Ecto neural progenitor cell (in vitro differentiated cells): ENCODE measurements around the gene KIF16B.

ENCODE experiments used
- DNase-seq: peaks from one replicate; pipeline ENCODE4 v3.0.0-alpha.2; 2018; ENCODE audit warnings: low spot score

Gene KIF16B

DNA sequence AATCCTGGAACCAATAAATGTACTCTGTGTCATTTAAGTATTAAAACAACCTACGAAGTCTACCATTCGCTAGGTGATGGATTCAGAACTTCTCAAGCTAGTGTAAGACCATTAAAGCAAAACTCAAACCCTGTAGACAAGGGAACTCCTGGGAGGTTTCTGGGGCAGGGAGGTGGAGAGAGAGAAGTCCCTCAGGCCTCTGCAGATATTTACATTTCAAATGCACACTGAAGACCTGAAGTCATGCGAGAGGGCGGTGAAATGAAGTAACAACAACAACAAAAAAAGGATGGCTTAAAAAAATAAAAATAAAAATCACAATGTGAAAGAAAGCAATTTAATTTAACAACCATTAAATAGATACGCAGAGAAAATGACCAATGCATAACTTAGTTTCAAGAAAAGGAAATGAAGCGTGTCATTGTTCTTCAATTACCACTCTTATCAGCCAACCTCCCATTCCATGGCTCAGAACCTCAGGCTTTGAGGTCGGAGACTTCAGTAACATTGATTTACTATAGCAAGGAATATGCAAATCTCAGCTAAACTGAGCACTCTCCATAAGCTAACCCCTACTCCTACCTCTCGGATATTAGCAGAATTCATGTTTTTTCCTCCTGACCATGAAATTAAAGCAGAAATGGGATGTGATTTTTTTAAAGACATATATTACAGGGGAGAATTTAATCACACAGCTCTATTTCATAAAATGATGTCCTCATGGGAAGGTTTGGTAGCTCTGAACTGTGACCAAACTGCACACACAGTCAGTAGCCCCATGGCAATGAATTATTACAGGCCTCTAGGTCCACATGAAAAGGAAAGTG is 140.6 kb downstream of the KIF16B start:
- no peak for DNase-seq

DNA sequence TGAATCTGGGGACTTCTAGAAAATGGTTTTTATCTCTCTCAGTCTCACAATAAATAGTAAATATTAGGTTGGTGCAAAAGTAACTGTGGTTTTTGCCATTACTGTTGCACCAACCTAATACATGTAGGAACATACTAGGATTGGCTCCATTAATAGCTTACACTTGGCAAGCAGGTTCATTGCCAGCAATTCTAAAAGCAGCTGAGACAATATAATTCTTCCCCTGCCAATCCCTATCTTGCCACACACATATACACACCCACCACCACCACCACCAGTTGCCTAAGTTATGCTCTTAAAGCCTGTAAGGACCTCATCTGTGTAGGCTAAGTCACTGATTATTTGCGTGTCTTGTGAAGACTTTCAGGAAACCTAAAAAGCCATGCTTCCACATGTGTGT is 145.1 kb downstream of the KIF16B start:
- no peak for DNase-seq

DNA sequence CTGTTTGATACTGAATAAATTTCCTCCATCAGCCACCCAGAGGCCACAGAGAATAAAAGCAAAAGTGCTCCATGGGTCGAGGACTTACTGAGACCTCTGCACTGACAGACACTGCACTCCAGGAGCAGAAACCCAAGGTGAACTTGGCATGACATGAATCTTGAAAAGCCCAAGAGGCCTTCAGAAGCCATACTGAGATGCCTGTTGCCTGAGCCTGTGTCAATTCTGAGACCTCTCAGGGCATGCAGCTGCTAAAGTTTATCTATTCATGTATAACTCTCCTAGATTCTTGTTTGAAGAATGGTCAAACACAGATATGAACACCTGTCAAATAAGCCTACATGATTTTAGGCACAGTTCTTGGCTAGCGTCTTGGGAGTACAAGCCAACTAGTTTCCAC is 145.7 kb downstream of the KIF16B start:
- no peak for DNase-seq

DNA sequence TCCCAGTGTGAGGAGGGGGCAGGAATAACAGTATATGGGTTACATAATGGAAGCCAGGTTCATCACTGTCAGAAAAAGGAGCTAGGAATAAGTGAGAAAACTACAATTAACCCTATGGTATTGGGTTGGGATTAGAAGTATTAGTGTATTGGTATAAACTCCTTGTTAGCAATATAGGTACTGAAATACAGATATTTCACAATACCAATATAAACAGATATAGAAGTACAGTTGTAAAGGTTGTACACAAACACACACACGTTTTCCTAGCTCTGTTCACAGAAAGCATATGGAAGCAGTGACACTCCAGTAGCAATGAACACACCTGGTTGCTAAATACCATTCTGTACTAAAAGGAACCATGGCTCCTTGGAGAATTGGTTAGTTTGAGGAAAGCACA is 148.5 kb downstream of the KIF16B start:
- no peak for DNase-seq

DNA sequence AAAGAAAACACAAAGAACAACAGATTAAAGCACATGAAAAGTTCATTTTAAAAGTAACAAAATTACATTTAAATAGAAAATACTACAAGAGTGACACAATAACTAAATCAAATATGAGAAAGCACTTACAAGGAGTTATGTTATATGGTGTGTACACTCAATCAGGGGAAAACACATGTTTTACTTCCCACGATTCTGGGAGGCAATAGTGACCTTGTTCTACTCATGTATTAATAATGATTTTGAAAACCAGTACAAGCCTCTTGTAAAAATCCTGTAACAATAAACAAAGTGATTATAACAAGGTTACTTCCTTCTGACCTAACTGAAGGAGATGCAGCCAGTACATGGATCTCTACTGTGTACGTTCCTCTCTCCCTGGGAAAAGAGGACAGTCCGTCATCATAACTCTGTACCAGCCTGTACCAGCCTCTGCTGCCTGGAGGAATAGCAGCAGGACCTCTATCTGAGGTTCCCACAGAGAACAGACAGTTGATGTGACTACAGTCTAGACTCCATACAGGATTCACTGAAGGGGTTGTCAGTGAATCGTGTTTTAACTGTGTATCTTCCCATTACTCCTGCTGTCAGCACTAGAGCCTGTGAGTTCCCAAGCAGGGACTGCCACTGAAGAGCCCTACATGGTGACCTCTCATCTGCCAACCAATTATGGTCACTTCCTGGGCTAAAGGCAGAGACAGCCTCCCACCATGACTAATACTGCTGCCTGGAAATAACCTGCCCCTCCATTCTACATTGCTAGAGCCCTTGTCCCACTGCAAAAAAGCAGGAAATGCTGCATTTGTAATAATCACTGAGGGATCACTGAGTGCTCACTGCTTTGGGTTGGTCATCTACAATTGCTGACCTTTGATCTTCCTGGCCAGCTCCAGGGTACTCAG is 149.7 kb downstream of the KIF16B start:
- DNase-seq: no peak

DNA sequence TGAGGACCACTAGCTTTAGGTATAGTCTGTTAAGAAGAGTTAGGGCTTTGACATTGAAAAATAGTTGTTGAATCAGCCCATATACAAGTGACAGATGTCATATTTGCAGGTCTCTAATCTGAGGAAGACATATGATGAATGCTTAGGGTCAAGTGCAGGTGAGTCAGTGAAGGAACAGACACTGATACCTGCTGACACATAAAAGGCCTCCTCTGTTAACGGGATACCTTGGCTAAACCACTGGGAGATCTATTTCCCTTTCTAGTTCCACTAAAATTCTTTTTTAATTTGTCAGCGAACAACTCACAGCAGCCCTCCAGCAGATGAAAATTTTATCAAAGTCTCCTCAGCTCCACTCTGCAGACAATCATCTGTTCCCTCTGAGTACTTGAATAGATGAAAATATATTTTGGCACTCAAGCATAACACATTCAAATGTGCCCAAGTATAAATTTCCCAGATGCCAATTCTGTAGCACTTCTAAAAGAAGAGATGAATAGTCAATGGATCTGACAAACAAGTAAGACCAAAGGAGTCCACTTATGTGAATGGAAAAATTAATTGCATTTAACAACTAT is 154.0 kb downstream of the KIF16B start:
- DNase-seq: no peak

DNA sequence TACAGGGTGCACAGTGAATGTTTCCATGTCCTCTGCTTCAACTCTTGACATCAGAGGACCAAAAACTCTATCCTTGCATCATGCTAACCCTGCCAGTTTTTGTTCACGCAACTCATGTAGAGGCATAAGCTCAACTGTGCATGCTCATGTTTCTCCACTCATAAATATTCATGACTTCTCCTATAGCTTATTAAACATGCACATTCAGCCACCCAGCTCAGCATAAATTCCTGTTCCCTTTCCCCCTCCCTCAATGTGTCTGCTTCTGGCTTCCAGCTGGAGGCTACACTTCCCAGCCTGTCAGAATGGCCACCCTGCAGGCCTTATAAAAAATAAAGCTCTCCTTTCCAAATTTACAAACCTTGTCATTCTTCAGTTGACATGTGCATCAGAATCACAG is 154.6 kb downstream of the KIF16B start:
- no peak for DNase-seq

DNA sequence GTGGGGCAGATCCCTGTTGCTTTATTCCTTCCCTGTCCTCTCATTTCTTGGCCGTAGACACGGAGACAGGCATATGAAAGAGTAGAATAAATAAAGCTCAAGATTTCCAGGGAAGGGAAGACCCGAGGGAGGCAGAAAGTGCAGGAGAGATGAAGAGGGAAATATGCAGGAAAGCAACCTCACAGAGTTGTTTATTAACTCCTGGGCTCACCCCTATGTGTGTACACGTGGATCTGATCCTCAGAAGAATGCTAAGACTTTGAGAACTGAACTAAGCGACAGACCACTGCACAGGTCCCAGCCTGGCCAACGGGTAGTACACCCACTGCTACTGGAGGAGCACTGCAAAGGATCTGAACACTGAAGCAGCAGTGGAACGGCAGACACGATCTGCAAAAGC is 156.2 kb downstream of the KIF16B start:
- no peak for DNase-seq

DNA sequence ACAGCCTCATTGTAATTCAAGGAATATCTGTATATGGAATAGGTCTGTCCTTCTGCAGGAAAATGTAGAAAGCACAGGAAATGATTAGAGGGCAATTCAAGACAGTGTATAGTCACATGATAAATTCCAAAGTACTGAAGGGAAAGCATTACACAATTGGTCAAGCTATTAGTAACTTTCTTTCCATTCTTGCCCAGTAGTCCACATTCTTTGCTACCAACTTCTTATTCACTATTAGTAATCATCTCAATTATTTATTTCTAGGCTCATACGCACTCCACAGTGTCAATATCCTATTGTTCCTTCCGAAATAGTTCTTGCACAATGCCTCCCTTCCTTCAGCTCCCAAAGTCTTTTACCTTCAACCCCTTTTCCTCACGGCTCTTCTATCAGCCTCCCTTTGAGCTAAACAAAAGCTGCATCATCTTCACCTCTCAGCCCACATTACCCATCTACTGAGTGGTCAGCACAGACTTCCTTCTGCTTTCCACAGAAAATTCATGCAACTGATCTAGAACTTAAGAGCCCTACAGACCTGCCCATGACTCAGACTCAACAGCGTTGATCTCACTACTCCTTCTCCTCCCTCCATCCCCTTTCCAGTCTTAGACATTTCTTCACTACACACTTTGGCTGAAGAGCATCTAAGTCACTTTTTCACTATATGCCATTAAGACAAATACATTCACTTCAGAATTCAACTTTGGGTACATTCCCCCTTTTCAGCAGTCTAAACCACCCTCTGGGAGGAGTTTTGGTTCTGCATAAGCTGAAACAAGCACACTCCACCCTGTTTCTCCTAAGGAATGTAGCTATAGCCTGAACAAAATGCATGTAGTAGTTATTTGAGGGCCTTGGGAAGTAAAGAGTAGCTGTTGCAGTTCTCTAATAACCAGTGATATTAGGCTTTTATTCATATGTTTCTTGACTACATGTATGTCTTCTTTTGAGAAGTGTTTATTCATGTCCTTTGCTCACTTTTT is 157.9 kb downstream of the KIF16B start:
- DNase-seq: no peak

DNA sequence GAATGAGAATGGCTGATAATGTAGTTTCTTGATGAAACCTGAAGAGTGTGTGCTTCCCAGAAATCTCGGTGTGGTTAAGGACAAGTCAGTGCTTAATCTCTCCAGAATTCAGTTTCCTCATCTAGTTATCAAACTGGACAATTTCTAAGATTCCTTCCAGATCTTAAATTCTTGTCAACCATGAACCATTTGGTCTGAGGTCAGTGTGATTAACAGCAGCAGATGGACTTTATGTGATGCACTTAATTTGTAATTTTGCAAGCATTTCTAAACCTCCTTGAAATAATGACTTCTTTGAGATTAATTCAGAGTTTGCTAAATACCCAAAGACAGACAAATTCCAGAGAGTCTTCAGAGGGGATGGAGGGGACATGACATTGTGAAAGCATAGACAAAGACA is 160.3 kb downstream of the KIF16B start:
- no peak for DNase-seq

DNA sequence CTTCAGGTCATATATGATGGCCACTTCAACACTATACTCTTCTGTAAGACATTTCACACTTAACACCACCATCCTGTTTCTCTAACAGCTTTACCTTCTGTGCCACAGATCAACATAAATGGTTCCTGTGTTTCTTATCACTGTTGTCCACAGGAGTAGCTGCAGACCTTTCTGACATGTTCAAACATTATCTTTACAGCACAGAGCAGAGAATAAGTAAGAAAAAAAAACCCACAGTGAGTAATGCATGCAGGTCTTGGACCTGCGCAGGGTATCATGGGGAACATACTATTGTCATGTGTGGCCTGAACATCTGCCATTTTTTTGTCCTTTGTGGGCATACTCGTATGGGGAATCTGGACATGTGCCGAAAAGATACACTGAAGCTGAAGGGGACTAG is 161.9 kb downstream of the KIF16B start:
- no peak for DNase-seq

DNA sequence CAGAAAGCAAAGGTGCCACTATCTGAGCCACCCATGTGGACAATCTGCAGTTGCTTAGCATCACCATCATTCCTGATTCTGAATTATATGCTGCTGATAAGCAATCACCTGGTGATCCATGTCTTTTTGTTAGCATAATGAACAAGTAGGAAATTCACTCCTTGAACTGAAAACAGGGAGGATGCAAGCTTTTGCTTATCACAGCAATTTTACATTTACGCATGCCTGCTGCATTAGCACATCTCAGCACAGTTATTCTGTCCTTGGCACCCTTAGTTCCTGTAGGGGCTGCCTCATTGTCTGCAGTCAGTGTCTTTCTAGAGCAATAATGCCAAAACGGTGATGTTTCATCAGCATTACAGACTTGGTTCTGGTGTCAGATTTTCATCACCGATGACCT is 162.6 kb downstream of the KIF16B start:
- DNase-seq: no peak

DNA sequence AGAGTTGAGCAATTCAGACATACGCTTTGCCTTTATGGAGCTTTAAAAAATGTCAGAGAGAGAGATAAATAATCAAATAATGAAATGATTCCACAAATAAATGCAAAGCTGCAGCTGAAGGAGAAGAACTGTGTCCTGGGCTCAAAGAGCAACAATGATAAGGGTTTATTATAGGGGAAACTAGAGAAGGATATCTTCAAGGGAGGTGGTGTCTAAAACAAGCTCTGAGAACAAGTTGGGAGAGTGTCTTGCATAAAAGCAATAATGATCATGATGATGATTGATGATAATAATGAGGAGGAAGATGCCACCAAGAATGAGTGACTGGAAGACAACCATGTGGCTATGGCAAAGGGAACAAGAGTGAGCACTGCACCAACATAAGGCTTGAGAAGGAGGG is 164.3 kb downstream of the KIF16B start:
- DNase-seq: no peak

DNA sequence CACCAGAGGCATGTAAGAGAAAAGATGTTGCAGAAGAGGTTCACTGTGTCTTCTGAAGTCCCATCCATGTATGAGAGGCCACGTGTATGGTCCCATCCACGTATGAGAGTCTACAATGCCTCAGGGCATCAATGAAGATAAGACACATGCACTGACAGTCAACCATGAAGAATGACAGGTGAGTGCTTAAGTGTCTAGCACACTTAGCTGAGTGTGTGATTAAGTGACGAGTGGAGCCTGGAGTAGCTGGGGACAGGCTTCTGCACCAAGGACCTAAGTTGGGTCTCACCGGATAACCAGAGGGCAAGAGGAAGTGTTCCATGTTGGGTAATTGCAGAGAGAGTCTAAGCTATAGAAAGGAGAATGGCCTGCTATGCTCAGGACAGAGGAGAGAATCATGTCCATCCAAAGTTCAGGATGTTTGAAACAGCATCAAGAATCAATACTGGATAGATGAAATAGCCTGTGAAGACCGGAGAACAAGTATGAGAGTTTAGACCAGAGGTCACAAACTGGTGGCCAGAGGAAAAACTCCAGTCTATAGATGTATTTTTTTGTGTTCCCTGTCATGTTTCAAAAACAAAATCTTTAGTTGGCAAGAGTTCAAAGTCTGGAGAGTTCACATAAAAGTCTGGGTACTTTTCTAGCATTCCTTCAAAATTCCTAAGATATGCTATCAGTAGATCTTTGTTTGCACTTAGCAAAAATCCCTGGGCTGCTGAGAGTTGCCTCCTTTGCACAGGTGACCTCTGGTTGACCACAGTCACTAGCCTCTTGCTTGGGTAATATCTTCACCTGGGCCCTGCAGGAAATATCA is 165.8 kb downstream of the KIF16B start:
- DNase-seq: no peak

DNA sequence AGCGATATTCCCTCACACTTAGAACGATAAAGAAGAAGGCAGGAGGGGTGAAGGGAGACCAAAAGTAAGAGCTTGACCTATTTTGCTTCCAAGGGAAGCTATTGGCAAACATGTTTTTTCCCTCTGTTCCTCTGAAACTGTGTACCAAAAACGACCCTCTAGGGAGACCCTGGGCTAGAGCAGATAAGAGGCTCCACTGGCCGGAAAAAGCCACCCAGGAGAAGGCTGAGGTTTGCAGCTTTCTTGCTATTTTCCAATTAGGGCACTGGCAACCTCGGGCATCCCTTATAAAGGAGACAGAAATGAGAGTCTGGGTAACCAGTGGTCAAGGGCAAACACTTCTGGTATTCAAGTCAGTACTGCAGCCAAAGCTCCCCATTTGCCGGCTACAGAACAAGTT is 168.0 kb downstream of the KIF16B start:
- no peak for DNase-seq

DNA sequence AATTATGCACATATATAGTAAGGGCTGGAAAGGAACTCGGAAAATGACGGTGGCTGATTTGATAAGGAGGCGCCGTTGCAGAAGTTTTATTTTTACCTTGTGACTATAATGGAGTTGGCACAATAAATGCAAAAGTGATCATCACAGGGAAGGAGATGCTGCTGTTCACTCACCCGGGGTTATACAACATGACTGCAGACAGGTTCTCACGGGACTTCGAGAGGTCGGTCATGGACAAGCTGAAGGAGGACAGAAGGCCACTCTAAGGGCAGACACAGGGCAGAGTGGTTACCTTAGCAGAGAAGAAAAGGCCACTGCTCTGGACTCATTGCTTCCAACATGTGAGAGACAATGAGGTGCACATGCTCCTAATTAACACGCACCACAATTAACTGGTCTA is 168.6 kb downstream of the KIF16B start:
- DNase-seq: no peak

DNA sequence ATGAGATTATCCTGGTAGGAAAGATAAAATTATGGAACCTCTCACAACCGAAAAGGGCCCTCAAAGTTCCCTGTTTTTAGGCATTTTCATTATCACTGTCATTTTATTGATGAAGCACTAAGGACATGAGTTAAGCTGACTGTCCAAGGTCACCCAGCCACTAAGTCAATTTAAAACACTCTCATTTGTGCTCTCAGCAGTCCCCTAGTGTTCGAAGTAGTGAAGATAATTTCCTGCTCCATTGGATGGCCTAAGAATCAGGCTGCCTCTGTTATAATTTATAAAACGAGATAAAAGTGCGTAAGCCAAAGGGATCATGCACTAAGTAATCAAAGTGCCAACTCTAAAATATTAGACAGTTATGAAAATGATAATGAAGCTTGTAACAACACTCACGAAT is 169.1 kb downstream of the KIF16B start:
- DNase-seq: no peak

DNA sequence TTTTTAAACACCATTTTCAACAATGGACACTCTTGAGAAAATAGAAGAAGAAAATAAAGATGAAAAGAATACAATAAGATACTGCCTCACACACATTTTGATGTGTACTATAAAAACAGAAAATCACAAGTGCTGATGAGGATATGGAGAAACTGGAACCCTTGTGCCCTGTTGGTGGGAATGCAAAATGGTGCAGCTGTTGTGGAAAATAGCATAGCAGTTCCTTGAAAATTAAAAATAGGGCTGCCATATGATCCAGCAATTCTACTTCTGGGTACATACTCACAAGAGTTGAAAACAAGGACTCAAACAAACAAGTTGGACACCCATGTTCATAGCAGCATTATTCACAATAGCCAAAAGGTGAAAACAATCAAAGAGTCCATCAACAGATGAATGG is 173.0 kb downstream of the KIF16B start:
- DNase-seq: no peak

DNA sequence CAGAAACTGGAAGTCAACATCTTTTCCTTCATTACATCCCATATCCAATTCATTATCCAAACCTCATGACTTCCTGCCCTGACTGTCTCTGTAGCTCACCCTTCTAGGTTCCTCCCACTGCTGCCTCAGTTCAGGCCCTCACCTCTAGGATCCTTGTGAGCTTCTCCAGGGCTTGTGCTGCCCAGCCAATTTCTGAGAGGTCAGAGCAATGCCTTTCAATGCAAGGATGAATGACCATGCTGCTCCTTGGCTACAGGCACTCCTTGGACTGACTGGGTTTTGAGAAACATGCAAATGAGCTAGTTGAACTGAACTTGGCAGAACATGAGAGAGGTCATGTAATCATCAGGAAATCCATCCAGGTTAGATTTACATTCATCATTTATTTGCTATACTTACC is 173.4 kb downstream of the KIF16B start:
- DNase-seq: no peak

DNA sequence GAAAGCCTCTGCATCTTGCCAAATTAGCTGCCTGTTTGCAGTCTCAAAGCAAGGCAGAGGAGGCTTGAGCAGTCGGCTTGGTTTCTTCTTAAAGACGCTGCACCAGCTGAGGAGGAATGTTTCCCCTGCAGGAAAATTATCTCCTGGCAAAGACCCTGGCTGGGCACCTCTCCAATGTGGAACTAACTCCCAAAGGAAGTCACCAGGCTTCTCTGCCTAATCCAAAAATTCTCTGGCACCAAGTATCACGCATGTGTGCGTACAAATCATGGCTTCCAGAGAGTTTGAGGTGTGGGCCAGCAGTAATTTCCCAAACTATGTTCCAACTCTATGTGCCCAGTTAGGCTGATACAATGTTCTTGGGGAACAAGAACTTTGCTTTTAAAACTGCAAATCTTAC is 176.2 kb downstream of the KIF16B start:
- DNase-seq: no peak

DNA sequence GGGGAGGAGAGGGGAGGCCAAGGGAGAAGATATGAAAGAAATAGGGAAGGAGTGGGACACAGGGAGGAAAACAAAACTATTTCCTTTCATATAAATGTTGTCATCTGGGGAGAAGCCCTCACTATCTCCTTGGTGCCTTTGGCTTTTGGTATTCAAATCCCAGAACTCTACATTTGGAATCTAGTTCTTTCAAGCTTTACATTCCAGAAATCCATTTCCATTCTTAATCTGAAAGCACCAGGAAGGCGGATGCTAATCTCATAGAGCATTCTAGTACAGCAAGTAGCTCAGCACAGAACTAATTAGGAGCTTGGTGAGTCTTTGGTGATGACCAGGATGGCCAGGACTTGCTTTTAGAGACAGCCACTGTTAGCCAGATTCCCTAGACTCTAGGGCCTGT is 177.9 kb downstream of the KIF16B start:
- DNase-seq: no peak
